Measurements from ENCODE around the gene FAIM2.

- no peak for TF ChIP-seq SMARCA5 (IDR thresholded peaks at IDR 0.05)
- no peak for TF ChIP-seq ZBTB33 (IDR thresholded peaks at IDR 0.05)
- no peak for TF ChIP-seq ESRRA (IDR thresholded peaks at IDR 0.05; ENCODE audit: low read length)
- no peak for TF ChIP-seq ZNF24 (IDR thresholded peaks at IDR 0.05)
- TF ChIP-seq HDAC6 (IDR thresholded peaks at IDR 0.05; ENCODE audit: unreplicated experiment) = no peak
- TF ChIP-seq NR2C2 (IDR thresholded peaks at IDR 0.05; ENCODE audit: borderline replicate concordance, control insufficient read depth, insufficient read length, low read depth) = no peak
- no peak for TF ChIP-seq MXI1 (IDR thresholded peaks at IDR 0.05; ENCODE audit: low read depth, low read length)
- no peak for TF ChIP-seq POLR2A (IDR thresholded peaks at IDR 0.05; ENCODE audit: low read depth, low read length)
- TF ChIP-seq REST (IDR thresholded peaks at IDR 0.05; ENCODE audit: low read depth, low read length) = no peak
- no peak for TF ChIP-seq USF2 (IDR thresholded peaks at IDR 0.05; ENCODE audit: borderline replicate concordance, low read depth, low read length)
- no peak for TF ChIP-seq BCL3 (IDR thresholded peaks at IDR 0.05; ENCODE audit: borderline replicate concordance, insufficient read depth, low read depth, low read length, poor library complexity, severe bottlenecking)
- TF ChIP-seq PAX5 (IDR thresholded peaks at IDR 0.05; ENCODE audit: borderline replicate concordance, low read depth, low read length) = no peak
These were observed 16.7 kb upstream of the FAIM2 start for GRCh38 chr12:49920241-49920914.

Data from GM12878 (cell line).